ENCODE data around the gene PXMP4. TPM values are rescaled to one million over a fixed set of nuclear protein-coding genes. Genes with fewer than 3 reads are reported as not detected.

The PXMP4 gene
- total RNA-seq, 1 experiment from 2014 or later = 5.7 TPM

GRCh38 chr20:33746325-33746998 is 26.4 kb upstream of the PXMP4 start:
- Histone ChIP-seq H2BK20ac (ENCODE audit: low read depth, low read length, poor library complexity, severe bottlenecking) (no peak overlapping the region), H3K4ac (ENCODE audit: low read depth, low read length) (no peak overlapping the region), H3K9me3 (ENCODE audit: control insufficient read depth, low read depth, low read length) (no peaks in the 10 kb centered on the region), H3K18ac (ENCODE audit: insufficient read length, low read depth, low read length) (no peak overlapping the region), H4K91ac (ENCODE audit: insufficient read length, low read depth, low read length) (no peak overlapping the region), H2BK12ac (ENCODE audit: insufficient read length, low read depth, low read length) (no peak overlapping the region), H3K79me1 (ENCODE audit: insufficient read depth, low read depth, low read length, poor library complexity, severe bottlenecking) (no peaks in the 10 kb centered on the region), H3K4me2 (ENCODE audit: insufficient read depth, insufficient read length, low read length) (no peak overlapping the region), H3K56ac (ENCODE audit: insufficient read length, low read depth, low read length) (no peak overlapping the region), H2AK5ac (ENCODE audit: insufficient read length, low read length) (no peak overlapping the region), H2BK5ac (ENCODE audit: insufficient read length, low read length) (no peak overlapping the region), H4K8ac (replicated peaks; ENCODE audit: insufficient read length, low read depth, low read length) (no peak overlapping the region), H2BK15ac (ENCODE audit: low read depth, low read length) (no peak overlapping the region), H3K4me1 (ENCODE audit: insufficient read depth, low read length) (no peaks in the 10 kb centered on the region), H2BK120ac (ENCODE audit: low read depth, low read length, poor library complexity, severe bottlenecking) (no peak overlapping the region), H3K23ac (ENCODE audit: insufficient read length, low read depth, low read length) (no peak overlapping the region), H3K14ac (ENCODE audit: insufficient read depth, low read length) (no peak overlapping the region), H4K20me1 (ENCODE audit: control insufficient read depth, insufficient read depth, insufficient read length) (no peaks in the 10 kb centered on the region), H3T11ph (ENCODE audit: low read length) (no peak overlapping the region), H3K27me3 (ENCODE audit: insufficient read depth, low read length) (no peaks in the 10 kb centered on the region), H2AFZ (ENCODE audit: low read length) (no peak overlapping the region), H4K5ac (ENCODE audit: insufficient read length, low read depth, low read length) (no peak overlapping the region), H3K9ac (ENCODE audit: extremely low read depth, insufficient read length, low read length) (no peak overlapping the region), H3K79me2 (ENCODE audit: insufficient read depth, low read length) (no peaks in the 10 kb centered on the region; the same call in 1 of the 2 replicates), H3K27ac (ENCODE audit: insufficient read length, low read depth, low read length) (no peak overlapping the region), H3K23me2 (ENCODE audit: insufficient read length, low read depth, low read length, poor library complexity, severe bottlenecking) (no peaks in the 10 kb centered on the region)
- no peak for TF ChIP-seq CTCF (conservative IDR thresholded peaks at IDR 0.05)
- peaks cover 0 to 3% of the 10 kb centered on the region in 2 experiments; a peak in 2 of 5 replicates for H3K9me3 Mint-ChIP-seq
- DNase-seq = no peak
- peaks cover 6 to 33% (median 8%) of the 10 kb centered on the region in 3 experiments; a peak in 5 of 7 replicates for H3K36me3 Mint-ChIP-seq (ENCODE audit: insufficient read depth in 1 of 3, low read depth in 3 of 3)
- no peaks in the 10 kb centered on the region for H3K4me1 Mint-ChIP-seq
- no peaks in the 10 kb centered on the region for H3K27me3 Mint-ChIP-seq (ENCODE audit: low read depth)
- H3K27ac Mint-ChIP-seq = peak overlapping the region in 1 of 3 experiments; percentile 6; a peak in 2 of 7 replicates
- no CpG with 5 or more reads among the region's 12 CpGs for WGBS (ENCODE audit: extremely low coverage, insufficient read length, low lambda C conversion rate)
- H3K4me3 Mint-ChIP-seq = no peak overlapping the region
